Measurements from ENCODE around the gene SLC4A4.

- TF ChIP-seq CTCF (IDR thresholded peaks at IDR 0.05; ENCODE audit: borderline replicate concordance, extremely low read depth, low read length, poor library complexity, severe bottlenecking): no peak
- TF ChIP-seq EZH2 (IDR thresholded peaks at IDR 0.05; ENCODE audit: borderline replicate concordance, low read depth, low read length, severe bottlenecking): no peak
Measured at GRCh38 chr4:71592793-71593192, 254.0 kb downstream of the SLC4A4 start.
